Measurements from ENCODE around the gene SLC12A9. TPM values are rescaled to one million over a fixed set of nuclear protein-coding genes. Genes with fewer than 3 reads are reported as not detected.
"Not testable (repeated sequence)": the region's sequence is repeated elsewhere in the genome, so short reads cannot be mapped to it uniquely, and the experiment has no call there.

SLC12A9 gene
- total RNA-seq, 1 experiment from 2014 or later, result 29.9 TPM

- no peak overlapping the region for H3K27ac Mint-ChIP-seq (ENCODE audit: unreplicated experiment)
- TF ChIP-seq CTCF (IDR thresholded peaks at IDR 0.05; ENCODE audit: unreplicated experiment), result no peak
- DNase-seq, result no peak
- H3K9me3 Mint-ChIP-seq (ENCODE audit: low read depth, unreplicated experiment), result no peaks in the 10 kb centered on the region
- intact Hi-C loops (cut with micrococcal nuclease; ENCODE audit: unreplicated experiment), result no loop called here
- H3K27me3 Mint-ChIP-seq (ENCODE audit: unreplicated experiment), result no peaks in the 10 kb centered on the region
- peaks cover 34% of the 10 kb centered on the region for H3K4me1 Mint-ChIP-seq (ENCODE audit: low read depth, unreplicated experiment)
- H3K36me3 Mint-ChIP-seq (ENCODE audit: insufficient read depth, unreplicated experiment), result peaks cover 69% of the 10 kb centered on the region
- H3K4me3 Mint-ChIP-seq (ENCODE audit: low read depth, unreplicated experiment), result no peak overlapping the region
- CTCF ChIA-PET, result interaction anchor here (0.6 to 0.7 kb wide), 2 partner anchors 70 to 1366 kb away, joined by 3 read pairs; no protein-coding TSS in a partner anchor
- BruUV-seq (replicated peaks), result no TSS peak
These were observed 47.7 kb upstream of the SLC12A9 start for GRCh38 chr7:100804681-100805431.

- intact Hi-C loops (cut with micrococcal nuclease; ENCODE audit: unreplicated experiment), result no loop called here
- DNase-seq, result no peak
- BruUV-seq (replicated peaks), result no TSS peak
- H3K27me3 Mint-ChIP-seq (ENCODE audit: unreplicated experiment), result no peaks in the 10 kb centered on the region
- TF ChIP-seq CTCF (IDR thresholded peaks at IDR 0.05; ENCODE audit: unreplicated experiment), result no peak
- H3K36me3 Mint-ChIP-seq (ENCODE audit: insufficient read depth, unreplicated experiment), result peaks cover 60% of the 10 kb centered on the region
- peaks cover 28% of the 10 kb centered on the region for H3K4me1 Mint-ChIP-seq (ENCODE audit: low read depth, unreplicated experiment)
- no peaks in the 10 kb centered on the region for H3K9me3 Mint-ChIP-seq (ENCODE audit: low read depth, unreplicated experiment)
- no peak overlapping the region for H3K27ac Mint-ChIP-seq (ENCODE audit: unreplicated experiment)
- CTCF ChIA-PET, result interaction anchor here (0.6 kb wide), 1 partner anchor 259 kb away, joined by 3 read pairs; no protein-coding TSS in a partner anchor
- no peak overlapping the region for H3K4me3 Mint-ChIP-seq (ENCODE audit: low read depth, unreplicated experiment)
These were observed 46.2 kb upstream of the SLC12A9 start for GRCh38 chr7:100806276-100806675.

- H3K27ac Mint-ChIP-seq (ENCODE audit: unreplicated experiment); BruUV-seq (replicated peaks); H3K27me3 Mint-ChIP-seq (ENCODE audit: unreplicated experiment); H3K9me3 Mint-ChIP-seq (ENCODE audit: low read depth, unreplicated experiment); intact Hi-C loops (cut with micrococcal nuclease; ENCODE audit: unreplicated experiment); H3K4me3 Mint-ChIP-seq (ENCODE audit: low read depth, unreplicated experiment); DNase-seq: not testable (repeated sequence)
- CTCF ChIA-PET, result interaction anchor here (0.6 to 1.0 kb wide), 2 partner anchors 45 to 258 kb away, joined by 3 to 4 read pairs; partner anchors contain the start of gene SLC12A9
- peaks cover 22% of the 10 kb centered on the region for H3K4me1 Mint-ChIP-seq (ENCODE audit: low read depth, unreplicated experiment)
- H3K36me3 Mint-ChIP-seq (ENCODE audit: insufficient read depth, unreplicated experiment), result peaks cover 58% of the 10 kb centered on the region
These were observed 45.6 kb upstream of the SLC12A9 start for GRCh38 chr7:100806883-100807282.

- no TSS peak for BruUV-seq (replicated peaks)
- peaks cover 7% of the 10 kb centered on the region for H3K4me1 Mint-ChIP-seq (ENCODE audit: low read depth, unreplicated experiment)
- H3K9me3 Mint-ChIP-seq (ENCODE audit: low read depth, unreplicated experiment), result no peaks in the 10 kb centered on the region
- no peak overlapping the region for H3K4me3 Mint-ChIP-seq (ENCODE audit: low read depth, unreplicated experiment)
- no peak overlapping the region for H3K27ac Mint-ChIP-seq (ENCODE audit: unreplicated experiment)
- TF ChIP-seq CTCF (IDR thresholded peaks at IDR 0.05; ENCODE audit: unreplicated experiment), result no peak
- H3K36me3 Mint-ChIP-seq (ENCODE audit: insufficient read depth, unreplicated experiment), result peaks cover 52% of the 10 kb centered on the region
- no peak for DNase-seq
- H3K27me3 Mint-ChIP-seq (ENCODE audit: unreplicated experiment), result no peaks in the 10 kb centered on the region
- CTCF ChIA-PET, result no interaction called here
- intact Hi-C loops (cut with micrococcal nuclease; ENCODE audit: unreplicated experiment), result no loop called here
These were observed 44.1 kb upstream of the SLC12A9 start for GRCh38 chr7:100808354-100808875.

- no peaks in the 10 kb centered on the region for H3K27me3 Mint-ChIP-seq (ENCODE audit: unreplicated experiment)
- peaks cover 43% of the 10 kb centered on the region for H3K36me3 Mint-ChIP-seq (ENCODE audit: insufficient read depth, unreplicated experiment)
- no peaks in the 10 kb centered on the region for H3K9me3 Mint-ChIP-seq (ENCODE audit: low read depth, unreplicated experiment)
- H3K27ac Mint-ChIP-seq (ENCODE audit: unreplicated experiment), result no peak overlapping the region
- CTCF ChIA-PET, result no interaction called here
- no peak overlapping the region for H3K4me3 Mint-ChIP-seq (ENCODE audit: low read depth, unreplicated experiment)
- no peak for TF ChIP-seq CTCF (IDR thresholded peaks at IDR 0.05; ENCODE audit: unreplicated experiment)
- no TSS peak for BruUV-seq (replicated peaks)
- DNase-seq, result no peak
- intact Hi-C loops (cut with micrococcal nuclease; ENCODE audit: unreplicated experiment), result no loop called here
- no peaks in the 10 kb centered on the region for H3K4me1 Mint-ChIP-seq (ENCODE audit: low read depth, unreplicated experiment)
These were observed 41.0 kb upstream of the SLC12A9 start for GRCh38 chr7:100811480-100811879.
